Fibroblast of lung (primary cell): ENCODE data around the gene ANKRD27. TPM values are rescaled to one million over a fixed set of nuclear protein-coding genes. Genes with fewer than 3 reads are reported as not detected.

Experiments
- DNase-seq, 2 donors: peaks; one replicate each; pipeline versions ENCODE4 v3.0.0 to v3.0.0-alpha.2; 2010; ENCODE audit warnings: low read depth in 2 of 2
- H2AFZ ChIP-seq: 2 replicates; pipeline ENCODE4 v1.5.1; 2012; ENCODE audit warnings: low read length, control low read depth, inconsistent platforms
- H3K27ac ChIP-seq: 2 replicates; pipeline ENCODE4 v1.5.1; 2011; ENCODE audit warnings: low read length, control low read depth; ENCODE audit not compliant: insufficient read depth
- H3K27me3 ChIP-seq: 2 replicates; pipeline ENCODE4 v1.5.1; 2011; ENCODE audit warnings: mild to moderate bottlenecking, low read length; ENCODE audit not compliant: control insufficient read depth, insufficient read depth
- H3K36me3 ChIP-seq: 2 replicates; pipeline ENCODE4 v1.5.1; 2011; ENCODE audit warnings: low read length; ENCODE audit not compliant: control insufficient read depth, insufficient read depth
- H3K4me1 ChIP-seq: 2 replicates; pipeline ENCODE4 v1.5.1; 2011; ENCODE audit warnings: low read length; ENCODE audit not compliant: control insufficient read depth, insufficient read depth; ENCODE audit errors: extremely low read depth
- H3K4me2 ChIP-seq: 2 replicates; pipeline ENCODE4 v1.5.1; 2011; ENCODE audit warnings: low read length, control low read depth; ENCODE audit not compliant: insufficient read depth; ENCODE audit errors: extremely low read depth
- H3K4me3 ChIP-seq, 4 experiments: fragments of 200-600 bp in 1 of 4; sonication (generic) in 1 of 4; replicated peaks in 1 of 4; 2 replicates each; pipeline ENCODE4 v1.5.1; 2011 to 2016; ENCODE audit warnings: low read length in 4 of 4, low read depth in 3 of 4, mild to moderate bottlenecking in 3 of 4, control low read depth in 2 of 4, inconsistent platforms in 1 of 4, mixed read lengths in 1 of 4; ENCODE audit not compliant: insufficient read depth in 1 of 4; ENCODE audit errors: control extremely low read depth in 1 of 4
- H3K79me2 ChIP-seq: 2 replicates; pipeline ENCODE4 v1.5.1; 2012; ENCODE audit warnings: mild to moderate bottlenecking, low read length, inconsistent platforms; ENCODE audit not compliant: control insufficient read depth, insufficient read depth
- H3K9ac ChIP-seq: 2 replicates; pipeline ENCODE4 v1.5.1; 2011; ENCODE audit warnings: mild to moderate bottlenecking, low read length, control low read depth; ENCODE audit not compliant: insufficient read depth
- H3K9me3 ChIP-seq: 2 replicates; pipeline ENCODE4 v1.5.1; 2012; ENCODE audit warnings: low read depth, low read length; ENCODE audit not compliant: control insufficient read depth, insufficient read depth
- H4K20me1 ChIP-seq: 2 replicates; pipeline ENCODE4 v1.5.1; 2011; ENCODE audit warnings: low read length; ENCODE audit not compliant: control insufficient read depth, insufficient read depth; ENCODE audit errors: extremely low read depth
- EZH2 ChIP-seq: IDR thresholded peaks from 2 replicates; pipeline ENCODE4 v1.5.1; 2012; ENCODE audit warnings: low read length, control low read depth, mild to moderate bottlenecking; ENCODE audit errors: missing control alignments
- polyA minus RNA-seq: library from RNA; depleted of rRNA, polyadenylated mRNA; stranded (reverse); fragments of >200 nt; gene quantifications from 2 replicates; pipeline ENCODE4 v1.2.3, GENCODE V29; 2011; ENCODE audit warnings: low replicate concordance
- polyA plus RNA-seq, 2 donors: library from polyadenylated mRNA; depleted of rRNA in 1 of 2; stranded (reverse) in 1 of 2; unstranded in 1 of 2; fragments of >200 nt; gene quantifications; 2 replicates each; pipeline ENCODE4 v1.2.1, GENCODE V29; 2011 to 2012; ENCODE audit warnings: missing spikeins in 1 of 2
- total RNA-seq: library from RNA; depleted of rRNA; stranded (reverse); fragments of >200 nt; gene quantifications from 2 replicates; pipeline ENCODE4 v1.2.1, GENCODE V29; 2014
- TF ChIP-seq, protein P1 (sequence below), 2 donors: IDR thresholded peaks in 1 of 2; conservative IDR thresholded peaks in 1 of 2; 1 replicate in 1 of 2; 2 replicates in 1 of 2; pipeline ENCODE4 v1.5.1; 2011 to 2012; ENCODE audit warnings: low read length in 2 of 2, control low read depth in 1 of 2, inconsistent platforms in 1 of 2, low read depth in 1 of 2, mild to moderate bottlenecking in 1 of 2

Gene ANKRD27
- total RNA-seq (33.1 and 38.3 TPM in 2 replicates), polyA plus RNA-seq (24.5 and 29.7 TPM in 2 replicates), polyA minus RNA-seq (15.9 and 28.9 TPM in 2 replicates)
- polyA plus RNA-seq (2012): 14.7 and 16.7 TPM in 2 replicates

DNA sequence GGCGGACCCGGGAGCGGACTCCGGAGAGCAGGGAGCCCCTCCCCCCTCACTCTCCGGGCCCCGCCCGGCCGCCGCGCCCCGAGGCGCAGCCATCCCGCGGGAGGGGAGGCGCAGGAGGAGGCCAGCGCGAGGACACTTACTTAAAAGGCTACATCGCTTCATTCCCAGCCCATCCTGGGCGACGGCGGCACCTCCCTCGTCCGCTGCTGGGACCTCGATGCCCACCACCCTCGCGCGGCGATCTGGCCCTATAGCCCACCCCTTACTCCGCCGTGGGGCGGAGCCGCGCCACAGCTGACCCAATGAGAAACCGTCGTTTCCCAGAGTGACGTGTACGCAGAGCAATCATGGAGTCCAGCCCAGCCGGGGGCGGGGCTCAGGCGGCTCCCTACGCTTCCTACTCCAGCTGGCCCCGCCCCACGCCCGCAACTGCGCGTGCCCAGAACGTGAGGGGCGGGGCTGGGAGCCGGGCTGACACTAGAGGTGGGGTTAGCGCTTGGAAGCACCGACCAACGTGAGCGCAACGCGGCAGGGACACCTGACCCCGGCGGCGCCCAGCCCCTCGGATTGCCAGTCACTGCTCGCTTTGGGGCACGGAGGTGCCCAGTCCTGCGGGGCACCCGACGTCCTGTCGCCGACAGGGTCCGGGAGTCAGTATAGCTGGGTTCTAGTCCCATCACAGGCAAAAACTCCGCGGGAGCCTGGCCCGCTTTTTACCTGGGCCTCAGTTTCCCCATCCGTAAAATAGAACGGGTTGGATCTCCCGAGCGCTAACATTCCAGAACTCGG lies at the start of gene ANKRD27:
ANKRD27 (minus strand) TSS at position 250 of the 789 bp plus-strand sequence. CDS start 16,165 bp downstream, outside the sequence.
- no peak for TF ChIP-seq EZH2
- TF ChIP-seq, protein P1, sequence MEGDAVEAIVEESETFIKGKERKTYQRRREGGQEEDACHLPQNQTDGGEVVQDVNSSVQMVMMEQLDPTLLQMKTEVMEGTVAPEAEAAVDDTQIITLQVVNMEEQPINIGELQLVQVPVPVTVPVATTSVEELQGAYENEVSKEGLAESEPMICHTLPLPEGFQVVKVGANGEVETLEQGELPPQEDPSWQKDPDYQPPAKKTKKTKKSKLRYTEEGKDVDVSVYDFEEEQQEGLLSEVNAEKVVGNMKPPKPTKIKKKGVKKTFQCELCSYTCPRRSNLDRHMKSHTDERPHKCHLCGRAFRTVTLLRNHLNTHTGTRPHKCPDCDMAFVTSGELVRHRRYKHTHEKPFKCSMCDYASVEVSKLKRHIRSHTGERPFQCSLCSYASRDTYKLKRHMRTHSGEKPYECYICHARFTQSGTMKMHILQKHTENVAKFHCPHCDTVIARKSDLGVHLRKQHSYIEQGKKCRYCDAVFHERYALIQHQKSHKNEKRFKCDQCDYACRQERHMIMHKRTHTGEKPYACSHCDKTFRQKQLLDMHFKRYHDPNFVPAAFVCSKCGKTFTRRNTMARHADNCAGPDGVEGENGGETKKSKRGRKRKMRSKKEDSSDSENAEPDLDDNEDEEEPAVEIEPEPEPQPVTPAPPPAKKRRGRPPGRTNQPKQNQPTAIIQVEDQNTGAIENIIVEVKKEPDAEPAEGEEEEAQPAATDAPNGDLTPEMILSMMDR (conservative IDR thresholded peaks at IDR 0.05 in 1 of 2, IDR thresholded peaks at IDR 0.05 in 1 of 2; ENCODE audit: low read depth in 1 of 2, low read length in 2 of 2): no peak
- Histone ChIP-seq H2AFZ (peak within 1 kb of the TSS; percentile 98), H3K4me2 (peak within 1 kb of the TSS; percentile 93), H3K27ac (peak within 1 kb of the TSS; percentile 71), H3K27me3 (peaks cover 24% of the 10 kb centered on the region), H3K9me3 (no peaks in the 10 kb centered on the region), H3K4me3 (peak within 1 kb of the TSS; percentile 83 to 94 (median 88)), H3K36me3 (no peaks in the 10 kb centered on the region), H3K4me1 (no peaks in the 10 kb centered on the region), H3K9ac (peak within 1 kb of the TSS; percentile 72), H3K79me2 (peaks cover 31% of the 10 kb centered on the region), H4K20me1 (no peaks in the 10 kb centered on the region)
- peak; percentile 93 to 97 for DNase-seq

- TF ChIP-seq, protein P1 (conservative IDR thresholded peaks at IDR 0.05 in 1 of 2, IDR thresholded peaks at IDR 0.05 in 1 of 2; ENCODE audit: low read depth in 1 of 2, low read length in 2 of 2): no peak
- TF ChIP-seq EZH2: no peak
- H3K79me2 ChIP-seq: no peaks in the 10 kb centered on the region
- no peak for DNase-seq
- H3K36me3 ChIP-seq: peaks cover 3% of the 10 kb centered on the region
- H3K27ac ChIP-seq: no peak overlapping the region
- no peaks in the 10 kb centered on the region for H3K27me3 ChIP-seq
- no peak overlapping the region for H3K4me3 ChIP-seq
- H3K4me1 ChIP-seq: no peaks in the 10 kb centered on the region
- no peak overlapping the region for H2AFZ ChIP-seq
- no peaks in the 10 kb centered on the region for H3K9me3 ChIP-seq
- H3K4me2 ChIP-seq: no peak overlapping the region
- no peak overlapping the region for H3K9ac ChIP-seq
- no peaks in the 10 kb centered on the region for H4K20me1 ChIP-seq
Measured at GRCh38 chr19:32720936-32721250, 45.9 kb upstream of the ANKRD27 start.

DNA sequence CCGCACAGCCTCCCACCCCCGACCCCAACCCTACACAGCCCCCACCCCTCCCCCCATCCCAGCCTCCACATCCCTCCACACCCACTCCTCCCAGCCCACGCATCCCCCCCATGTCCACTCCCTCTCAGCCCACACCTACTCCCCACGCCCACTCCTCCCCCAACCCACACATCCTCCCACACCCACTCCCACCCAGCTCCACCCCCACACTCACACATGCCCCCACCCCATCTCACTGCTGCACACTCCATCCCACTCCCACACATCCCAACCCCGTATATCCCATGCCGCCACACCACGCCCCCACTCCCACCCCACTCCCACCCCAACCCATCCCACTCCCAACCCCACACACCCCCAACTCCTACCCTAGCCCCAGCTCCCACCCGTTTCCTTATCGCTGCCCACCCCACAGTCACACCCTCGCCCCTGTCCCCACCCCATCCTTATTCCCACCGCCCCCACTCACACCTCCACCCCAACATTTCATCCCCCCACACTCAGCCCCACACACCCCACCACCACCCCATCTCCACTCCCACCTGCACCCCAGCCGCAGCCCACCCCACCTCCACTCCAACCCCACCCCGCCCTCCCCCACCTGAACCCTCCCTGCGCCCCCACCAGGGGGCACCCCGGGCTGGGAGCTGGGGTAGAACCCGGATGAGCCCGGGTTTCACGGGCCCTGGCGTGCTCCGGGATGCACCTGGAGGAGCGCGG lies 45.4 kb upstream of the ANKRD27 start:
- no peak overlapping the region for H3K27ac ChIP-seq
- H4K20me1 ChIP-seq: no peaks in the 10 kb centered on the region
- H3K4me3 ChIP-seq: no peak overlapping the region
- no peak overlapping the region for H2AFZ ChIP-seq
- H3K9ac ChIP-seq: no peak overlapping the region
- TF ChIP-seq, protein P1 (conservative IDR thresholded peaks at IDR 0.05 in 1 of 2, IDR thresholded peaks at IDR 0.05 in 1 of 2; ENCODE audit: low read depth in 1 of 2, low read length in 2 of 2): no peak
- no peak for TF ChIP-seq EZH2
- no peaks in the 10 kb centered on the region for H3K27me3 ChIP-seq
- no peak for DNase-seq
- no peaks in the 10 kb centered on the region for H3K79me2 ChIP-seq
- no peaks in the 10 kb centered on the region for H3K4me1 ChIP-seq
- H3K9me3 ChIP-seq: no peaks in the 10 kb centered on the region
- H3K4me2 ChIP-seq: no peak overlapping the region
- peaks cover 3% of the 10 kb centered on the region for H3K36me3 ChIP-seq
